Large intestine (tissue), 3 donors: Measurements from ENCODE around the gene ARHGAP1. TPM values are rescaled to one million over a fixed set of nuclear protein-coding genes. Genes with fewer than 3 reads are reported as not detected.
A peak's percentile ranks its signal among the peaks of the same experiment; 100 is the strongest.

Experiments used
- DNase-seq, 2 donors: peaks; one replicate each; pipeline versions ENCODE4 v3.0.0 to v3.0.0-alpha.2; 2013
- H3K27ac ChIP-seq: one replicate; pipeline ENCODE4 v1.5.1; 2013; ENCODE audit warnings: low read length
- H3K27me3 ChIP-seq: 2 replicates; pipeline ENCODE4 v1.6.1; 2013; ENCODE audit warnings: low read length; ENCODE audit not compliant: control insufficient read depth, insufficient read depth
- H3K36me3 ChIP-seq: 2 replicates; pipeline ENCODE4 v1.6.1; 2013; ENCODE audit warnings: low read length; ENCODE audit not compliant: control insufficient read depth, insufficient read depth
- H3K4me1 ChIP-seq: one replicate; pipeline ENCODE4 v1.6.1; 2013; ENCODE audit warnings: low read length; ENCODE audit not compliant: control insufficient read depth, insufficient read depth
- H3K4me3 ChIP-seq: one replicate; pipeline ENCODE4 v1.5.1; 2013; ENCODE audit warnings: low read length
- H3K9me3 ChIP-seq: one replicate; pipeline ENCODE4 v1.6.1; 2013; ENCODE audit warnings: mild to moderate bottlenecking, low read depth, low read length, moderate library complexity; ENCODE audit not compliant: control insufficient read depth
- WGBS: methylation state at CpG from one replicate; pipeline ENCODE4 v1.1.5; 2013; ENCODE audit warnings: low lambda C conversion rate; ENCODE audit not compliant: insufficient coverage; 5-methylcytosine and 5-hydroxymethylcytosine counted together
- polyA plus RNA-seq: library from polyadenylated mRNA; unstranded; fragments of 120-200 nt; gene quantifications from one replicate; pipeline ENCODE4 v1.2.1, GENCODE V29; 2013

The ARHGAP1 gene
- polyA plus RNA-seq, 1 donor, result 47.2 TPM

DNA sequence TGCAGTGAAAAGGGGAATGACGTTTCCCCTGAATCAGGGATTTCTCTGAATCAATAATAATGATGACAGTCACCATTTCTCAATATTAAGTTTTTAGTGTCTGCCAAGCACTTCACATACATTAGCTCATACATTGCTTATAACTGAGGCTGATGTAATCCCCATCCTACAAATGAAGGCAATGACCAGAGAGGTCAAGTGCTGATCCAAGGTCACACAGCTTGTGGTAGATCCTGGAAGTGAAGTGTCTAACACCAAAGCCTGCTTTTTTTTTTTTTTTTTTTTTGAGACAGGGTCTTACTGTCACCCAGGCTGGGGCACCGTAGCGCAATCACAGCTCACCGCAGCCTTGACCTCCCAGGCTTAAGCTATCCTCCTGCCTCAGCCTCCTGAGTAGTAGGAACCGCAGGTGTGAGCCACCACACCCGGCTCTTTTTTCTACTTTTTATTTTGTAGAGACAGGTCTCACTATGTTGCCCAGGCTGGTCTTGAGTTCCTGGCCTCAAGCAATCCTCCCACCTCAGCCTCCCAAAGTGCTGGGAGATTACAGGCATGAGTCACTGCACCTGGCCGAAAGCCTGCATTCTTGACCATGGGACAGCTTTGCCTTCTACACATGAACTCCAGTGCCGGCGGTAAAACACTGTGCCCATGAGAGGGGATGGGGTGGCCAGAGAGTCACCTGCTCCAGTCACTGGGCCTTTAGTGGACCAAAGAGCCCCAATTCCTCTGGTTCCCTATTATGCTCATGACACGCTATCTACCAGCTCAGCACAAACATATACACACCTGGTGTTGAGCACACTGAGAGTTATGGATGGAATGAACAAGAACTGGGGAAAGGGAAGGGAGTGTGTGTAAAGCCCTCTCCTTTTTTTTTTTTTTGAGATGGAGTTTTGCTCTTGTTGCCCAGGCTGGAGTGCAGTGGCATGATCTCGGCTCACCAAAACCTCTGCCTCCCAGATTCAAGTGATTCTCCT, 17.4 kb downstream of the ARHGAP1 start:
- no peaks in the 10 kb centered on the region for H3K9me3 ChIP-seq
- no peak overlapping the region for H3K27ac ChIP-seq
- DNase-seq, result no peak
- H3K27me3 ChIP-seq, result no peaks in the 10 kb centered on the region
- H3K4me1 ChIP-seq, result peaks cover 6% of the 10 kb centered on the region
- peaks cover 72% of the 10 kb centered on the region for H3K36me3 ChIP-seq
- WGBS, result no CpG with 5 or more reads among the region's 11 CpGs
- H3K4me3 ChIP-seq, result no peak overlapping the region

GRCh38 chr11:46681814-46682213, 18.6 kb downstream of the ARHGAP1 start:
- no peak for DNase-seq
- Histone ChIP-seq H3K4me1 (peaks cover 6% of the 10 kb centered on the region), H3K36me3 (peaks cover 68% of the 10 kb centered on the region), H3K27ac (no peak overlapping the region), H3K4me3 (no peak overlapping the region), H3K9me3 (no peaks in the 10 kb centered on the region), H3K27me3 (no peaks in the 10 kb centered on the region)
- WGBS, result no CpG with 5 or more reads among the region's 11 CpGs

- H3K36me3 ChIP-seq, result peaks cover 66% of the 10 kb centered on the region
- WGBS, result no CpG with 5 or more reads among the region's 22 CpGs
Measured at GRCh38 chr11:46680815-46681214, 19.6 kb downstream of the ARHGAP1 start.

DNA sequence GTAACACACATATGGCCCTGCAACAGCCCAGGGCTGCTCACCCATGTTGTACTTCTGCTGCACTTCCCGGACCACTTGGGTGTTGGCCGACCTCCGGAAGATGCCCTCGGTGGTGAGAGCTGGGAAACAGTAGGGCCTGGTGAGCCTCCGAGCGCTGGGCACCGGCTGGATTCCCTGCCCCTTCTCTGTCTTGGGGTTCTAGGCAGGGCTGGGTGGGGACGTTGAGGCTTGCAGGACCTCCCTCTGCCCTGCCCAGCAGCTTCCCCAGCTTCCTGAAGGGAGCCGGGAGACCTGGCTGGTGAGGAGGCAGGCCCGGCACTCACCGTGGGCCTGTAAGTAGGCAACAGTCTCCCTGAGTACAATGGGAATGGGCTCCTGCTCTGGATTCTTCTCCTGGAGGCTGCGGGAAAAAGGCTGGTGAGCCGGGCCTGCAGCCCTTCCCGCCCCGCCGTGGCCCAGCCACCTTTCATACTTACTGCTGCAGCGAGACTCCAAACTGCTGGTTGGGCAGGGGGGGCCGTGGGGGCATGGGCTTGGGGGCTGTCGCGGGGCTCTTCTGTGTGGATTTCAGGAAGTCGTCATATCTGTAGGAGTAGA, 20.2 kb downstream of the ARHGAP1 start:
- no CpG with 5 or more reads among the region's 21 CpGs for WGBS
- peaks cover 66% of the 10 kb centered on the region for H3K36me3 ChIP-seq

More at GRCh38 chr11:46680815-46681214, 19.6 kb downstream of the ARHGAP1 start:
- Histone ChIP-seq H3K4me3 (no peak overlapping the region), H3K4me1 (peaks cover 12% of the 10 kb centered on the region), H3K27me3 (no peaks in the 10 kb centered on the region), H3K27ac (no peak overlapping the region), H3K9me3 (no peaks in the 10 kb centered on the region)
- no peak for DNase-seq

DNA sequence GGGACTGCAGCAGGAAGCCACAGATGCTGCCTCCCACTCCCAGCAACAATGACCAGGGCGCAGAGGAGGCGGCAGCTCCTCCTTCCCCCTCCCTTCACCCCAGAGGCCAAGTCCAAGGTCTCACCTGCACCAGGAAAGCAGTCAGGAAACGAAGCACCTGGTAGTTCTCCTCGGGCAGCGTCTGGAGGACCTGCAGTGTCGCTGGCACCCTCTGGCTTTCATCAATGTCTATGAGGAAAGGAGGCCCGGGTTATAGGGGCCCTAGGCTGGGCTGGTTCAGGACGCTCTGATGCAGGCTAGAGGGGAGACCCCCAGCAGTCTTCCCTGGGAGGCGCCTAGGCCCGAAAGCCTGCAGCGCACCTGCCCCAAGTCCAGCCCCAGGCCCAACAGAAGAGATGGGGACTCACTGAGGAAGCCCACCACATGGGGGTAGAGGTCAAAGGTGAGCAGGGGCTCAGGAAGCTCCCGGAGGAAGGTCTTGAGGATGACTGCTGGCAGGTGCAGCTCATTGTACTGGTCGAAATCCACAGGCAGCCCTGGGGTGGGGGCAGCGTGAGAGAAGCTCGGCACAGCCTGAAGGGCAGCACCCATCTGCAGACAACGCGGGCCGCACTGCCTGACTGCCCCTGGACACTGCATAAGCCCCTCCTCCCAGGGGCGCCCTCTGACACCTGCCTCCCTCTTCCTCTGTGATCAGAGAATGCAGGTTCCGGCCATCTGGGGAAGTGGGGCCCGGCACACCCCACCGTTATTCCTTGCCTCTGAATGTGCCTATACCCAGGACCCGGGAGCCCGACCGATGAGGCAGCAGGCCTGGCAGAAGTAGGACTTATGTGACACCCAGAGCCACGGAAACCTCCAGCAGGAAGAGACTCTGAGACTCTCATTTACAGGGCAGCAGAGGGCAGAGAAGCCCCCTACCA, 20.9 kb downstream of the ARHGAP1 start:
- no CpG with 5 or more reads among the region's 26 CpGs for WGBS
- Histone ChIP-seq H3K4me1 (peaks cover 23% of the 10 kb centered on the region), H3K36me3 (peaks cover 66% of the 10 kb centered on the region), H3K27me3 (no peaks in the 10 kb centered on the region), H3K27ac (peak overlapping the region; percentile 26), H3K9me3 (no peaks in the 10 kb centered on the region), H3K4me3 (no peak overlapping the region)
- peak; percentile 33 to 62 for DNase-seq

More for the DNA sequence above, 20.2 kb downstream of the ARHGAP1 start:
- no peaks in the 10 kb centered on the region for H3K9me3 ChIP-seq
- no peak overlapping the region for H3K4me3 ChIP-seq
- H3K4me1 ChIP-seq, result peaks cover 17% of the 10 kb centered on the region
- DNase-seq, result no peak
- H3K27ac ChIP-seq, result no peak overlapping the region
- H3K27me3 ChIP-seq, result no peaks in the 10 kb centered on the region

DNA sequence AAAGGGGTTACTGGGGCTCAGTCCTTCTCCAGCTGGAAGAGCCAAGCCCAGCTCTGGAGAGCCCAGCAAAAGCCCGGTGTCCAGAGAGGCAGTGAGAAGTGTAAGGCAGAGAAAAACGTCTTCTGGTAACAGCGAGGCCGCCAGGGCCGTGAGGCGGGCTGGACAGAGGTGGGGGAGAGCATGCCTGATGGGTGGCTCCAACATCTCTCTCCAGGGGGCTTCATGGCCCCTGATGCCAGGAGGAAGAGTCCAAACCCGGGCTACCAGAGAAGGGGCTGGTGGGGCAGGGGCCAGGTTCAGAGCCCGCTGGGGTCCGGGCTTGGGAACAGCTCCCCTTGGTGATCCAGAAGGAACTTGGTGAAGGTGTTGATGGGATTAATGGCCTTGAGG, 21.7 kb downstream of the ARHGAP1 start:
- H3K36me3 ChIP-seq, result peaks cover 64% of the 10 kb centered on the region
- peaks cover 31% of the 10 kb centered on the region for H3K4me1 ChIP-seq
- no peaks in the 10 kb centered on the region for H3K27me3 ChIP-seq
- no peaks in the 10 kb centered on the region for H3K9me3 ChIP-seq
- DNase-seq, result no peak
- WGBS, result no CpG with 5 or more reads among the region's 9 CpGs
- no peak overlapping the region for H3K27ac ChIP-seq
- no peak overlapping the region for H3K4me3 ChIP-seq

GRCh38 chr11:46677991-46678740, 22.3 kb downstream of the ARHGAP1 start:
- no CpG with 5 or more reads among the region's 10 CpGs for WGBS
- no peaks in the 10 kb centered on the region for H3K9me3 ChIP-seq
- peaks cover 33% of the 10 kb centered on the region for H3K4me1 ChIP-seq
- DNase-seq, result no peak
- H3K36me3 ChIP-seq, result peaks cover 67% of the 10 kb centered on the region
- H3K27ac ChIP-seq, result no peak overlapping the region
- H3K27me3 ChIP-seq, result no peaks in the 10 kb centered on the region
- no peak overlapping the region for H3K4me3 ChIP-seq

DNA sequence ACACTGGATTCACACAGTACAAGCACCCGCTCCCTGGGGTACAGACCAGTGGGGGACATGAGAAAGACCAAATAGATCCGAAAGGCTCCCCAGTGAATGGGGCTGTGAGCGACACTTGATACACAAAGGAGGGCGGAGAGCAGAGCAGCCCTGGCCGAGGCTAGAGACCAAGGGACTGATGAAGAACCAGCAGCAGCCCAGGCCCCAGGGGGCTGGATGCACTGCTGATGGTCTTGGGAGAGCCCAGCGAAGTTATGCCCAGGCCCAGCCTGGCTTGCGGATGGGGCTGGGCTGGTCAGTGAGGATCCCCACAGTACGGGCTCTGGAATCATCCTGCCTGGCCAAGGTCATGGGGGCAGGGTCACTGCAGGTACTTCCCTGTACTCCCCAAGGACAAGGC, 23.2 kb downstream of the ARHGAP1 start:
- Histone ChIP-seq H3K36me3 (peaks cover 73% of the 10 kb centered on the region), H3K27ac (no peak overlapping the region), H3K9me3 (no peaks in the 10 kb centered on the region), H3K4me1 (peaks cover 33% of the 10 kb centered on the region), H3K27me3 (no peaks in the 10 kb centered on the region), H3K4me3 (no peak overlapping the region)
- DNase-seq, result no peak
- WGBS, result no CpG with 5 or more reads among the region's 8 CpGs

GRCh38 chr11:46676436-46677158, 23.8 kb downstream of the ARHGAP1 start:
- Histone ChIP-seq H3K27ac (no peak overlapping the region), H3K4me3 (no peak overlapping the region), H3K9me3 (no peaks in the 10 kb centered on the region), H3K36me3 (peaks cover 73% of the 10 kb centered on the region), H3K4me1 (peaks cover 33% of the 10 kb centered on the region), H3K27me3 (no peaks in the 10 kb centered on the region)
- no peak for DNase-seq
- WGBS, result no CpG with 5 or more reads among the region's 15 CpGs
